ENCODE data around the gene MYH7B.

DNA sequence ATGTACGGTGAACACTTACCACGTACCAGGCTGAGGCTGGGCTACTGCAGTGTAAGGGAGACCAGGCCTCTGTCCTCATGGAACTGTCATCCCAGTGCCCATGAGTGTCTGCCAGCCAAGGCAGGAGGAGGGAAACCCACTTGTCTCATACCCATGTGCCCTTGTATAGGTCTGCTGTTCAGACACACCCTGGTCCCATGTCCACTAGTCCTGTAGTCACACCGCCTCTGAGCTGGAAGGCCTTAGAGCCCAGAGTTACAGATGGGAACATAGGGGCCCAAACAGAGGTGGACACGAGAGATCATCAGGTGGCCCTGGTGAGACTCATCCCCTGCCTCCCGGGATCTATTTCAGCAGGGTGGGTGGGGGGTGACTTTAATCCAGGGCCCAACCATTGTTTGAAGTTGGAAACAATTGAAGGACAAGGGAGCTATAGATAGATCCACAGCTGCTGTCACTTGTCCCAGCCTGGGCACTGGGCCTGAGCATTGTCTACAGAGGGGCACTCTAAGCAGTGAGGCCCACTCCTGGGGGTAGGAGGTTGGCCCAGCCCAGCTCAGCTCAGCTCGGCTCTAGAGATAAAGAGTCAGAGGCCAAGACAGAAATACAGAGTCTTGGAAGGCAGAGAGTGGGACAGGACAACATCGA lies 14.6 kb downstream of the MYH7B start:
- TF ChIP-seq CTCF (IDR thresholded peaks at IDR 0.05; ENCODE audit: low read depth, low read length) (no peak), POLR2A (IDR thresholded peaks at IDR 0.05; ENCODE audit: extremely low read depth, insufficient read length) (no peak), MYC (IDR thresholded peaks at IDR 0.05; ENCODE audit: low read depth, low read length) (no peak)
- TF ChIP-seq, protein P1, sequence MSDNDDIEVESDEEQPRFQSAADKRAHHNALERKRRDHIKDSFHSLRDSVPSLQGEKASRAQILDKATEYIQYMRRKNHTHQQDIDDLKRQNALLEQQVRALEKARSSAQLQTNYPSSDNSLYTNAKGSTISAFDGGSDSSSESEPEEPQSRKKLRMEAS (IDR thresholded peaks at IDR 0.05; ENCODE audit: low read depth, low read length): no peak
